Osteocyte (in vitro differentiated cells): ENCODE measurements around the gene LIMS2. TPM values are rescaled to one million over a fixed set of nuclear protein-coding genes. Genes with fewer than 3 reads are reported as not detected.

Experiments used
- DNase-seq: peaks from one replicate; pipeline ENCODE4 v3.0.0; 2021; ENCODE audit warnings: mixed read lengths; ENCODE audit not compliant: unreplicated experiment; ENCODE audit errors: extremely low spot score
- H3K27ac Mint-ChIP-seq: one replicate; pipeline ENCODE4 v1.8.0; 2021; ENCODE audit warnings: mild to moderate bottlenecking, mixed read lengths; ENCODE audit not compliant: unreplicated experiment
- H3K27me3 Mint-ChIP-seq: one replicate; pipeline ENCODE4 v1.8.0; 2021; ENCODE audit warnings: mixed read lengths; ENCODE audit not compliant: unreplicated experiment
- H3K36me3 Mint-ChIP-seq: one replicate; pipeline ENCODE4 v1.8.0; 2021; ENCODE audit warnings: mixed read lengths; ENCODE audit not compliant: unreplicated experiment
- H3K4me1 Mint-ChIP-seq: one replicate; pipeline ENCODE4 v1.8.0; 2021; ENCODE audit warnings: mixed read lengths; ENCODE audit not compliant: unreplicated experiment
- H3K4me3 Mint-ChIP-seq: one replicate; pipeline ENCODE4 v1.8.0; 2021; ENCODE audit warnings: mild to moderate bottlenecking, moderate library complexity, mixed read lengths; ENCODE audit not compliant: unreplicated experiment
- H3K9me3 Mint-ChIP-seq: one replicate; pipeline ENCODE4 v1.8.0; 2021; ENCODE audit warnings: mixed read lengths; ENCODE audit not compliant: unreplicated experiment
- CTCF ChIP-seq: fragments of 200-600 bp; sonication (generic); IDR thresholded peaks from 2 replicates; pipeline ENCODE4 v1.5.0; 2021; ENCODE audit warnings: antibody characterized with exemption, mild to moderate bottlenecking, moderate library complexity
- total RNA-seq: library from RNA; stranded (reverse); gene quantifications from 2 replicates; pipeline ENCODE4 v1.2.1, GENCODE V29; 2021

LIMS2 gene
- total RNA-seq, 1 donor from 2014 or later, result 51.0 TPM

GRCh38 chr2:127719301-127720218, 44.2 kb upstream of the LIMS2 start:
- no peak overlapping the region for H3K27ac Mint-ChIP-seq
- no peaks in the 10 kb centered on the region for H3K9me3 Mint-ChIP-seq
- no peak for TF ChIP-seq CTCF
- H3K27me3 Mint-ChIP-seq, result no peaks in the 10 kb centered on the region
- H3K36me3 Mint-ChIP-seq, result peaks cover 30% of the 10 kb centered on the region
- peak; percentile 73 for DNase-seq
- peaks cover 2% of the 10 kb centered on the region for H3K4me1 Mint-ChIP-seq
- H3K4me3 Mint-ChIP-seq, result no peak overlapping the region

DNA sequence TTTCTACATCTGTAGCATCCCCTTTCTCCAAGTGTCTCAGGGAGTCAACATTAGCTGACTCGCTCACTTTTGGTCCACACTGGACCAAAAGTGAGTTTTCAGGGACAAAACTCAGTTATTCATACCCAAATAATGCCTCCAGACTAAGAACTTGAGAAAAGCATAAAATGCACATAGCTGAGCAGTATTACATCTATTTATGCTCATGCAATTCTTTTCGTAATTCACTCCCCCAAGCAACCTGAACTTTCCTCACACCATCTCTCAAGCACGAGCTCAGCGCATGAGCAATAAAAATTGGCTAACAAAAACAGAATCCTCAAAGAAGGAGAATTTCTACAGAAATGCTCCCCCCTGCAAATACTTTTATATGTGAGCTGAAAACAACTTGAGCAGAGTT, 42.9 kb upstream of the LIMS2 start:
- no peaks in the 10 kb centered on the region for H3K27me3 Mint-ChIP-seq
- H3K27ac Mint-ChIP-seq, result no peak overlapping the region
- no peak for DNase-seq
- no peak overlapping the region for H3K4me3 Mint-ChIP-seq
- no peak for TF ChIP-seq CTCF
- peaks cover 2% of the 10 kb centered on the region for H3K4me1 Mint-ChIP-seq
- H3K36me3 Mint-ChIP-seq, result peaks cover 26% of the 10 kb centered on the region
- no peaks in the 10 kb centered on the region for H3K9me3 Mint-ChIP-seq

DNA sequence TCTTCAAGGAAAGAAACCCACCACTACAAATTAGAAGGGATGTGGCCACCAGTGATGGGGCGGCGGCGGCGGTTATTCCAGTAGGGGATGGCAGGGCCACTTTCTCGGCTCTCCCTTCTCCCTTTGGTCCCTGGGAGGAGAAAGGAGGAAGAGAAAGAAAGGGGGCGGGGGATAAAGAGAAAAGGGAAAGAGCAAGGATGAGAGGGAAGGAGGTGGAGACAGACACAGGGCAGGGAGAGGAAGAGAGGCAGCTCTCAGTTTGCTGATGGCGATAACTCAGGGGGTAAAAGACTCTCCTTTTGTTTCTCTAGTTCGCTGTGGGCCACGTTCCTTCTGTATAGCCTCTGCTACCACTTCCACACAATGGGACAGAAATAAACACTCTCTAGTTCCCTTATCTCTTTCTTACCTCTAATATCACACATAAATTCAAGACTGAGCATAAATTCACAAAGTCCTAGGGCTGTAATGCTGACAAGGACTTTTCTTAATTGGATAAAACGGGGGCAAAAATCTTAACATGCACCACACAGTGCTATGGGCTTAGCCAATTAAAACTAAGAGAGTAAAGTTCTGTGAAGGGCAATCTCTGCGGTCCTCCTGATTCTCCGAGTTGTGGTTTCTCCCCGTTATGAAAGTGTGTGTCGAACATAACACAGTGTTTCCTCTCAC, 40.6 kb upstream of the LIMS2 start:
- TF ChIP-seq CTCF, result no peak
- no peak for DNase-seq
- no peak overlapping the region for H3K27ac Mint-ChIP-seq
- H3K4me3 Mint-ChIP-seq, result no peak overlapping the region
- H3K27me3 Mint-ChIP-seq, result no peaks in the 10 kb centered on the region
- H3K36me3 Mint-ChIP-seq, result peaks cover 19% of the 10 kb centered on the region
- no peaks in the 10 kb centered on the region for H3K9me3 Mint-ChIP-seq
- H3K4me1 Mint-ChIP-seq, result peaks cover 2% of the 10 kb centered on the region

DNA sequence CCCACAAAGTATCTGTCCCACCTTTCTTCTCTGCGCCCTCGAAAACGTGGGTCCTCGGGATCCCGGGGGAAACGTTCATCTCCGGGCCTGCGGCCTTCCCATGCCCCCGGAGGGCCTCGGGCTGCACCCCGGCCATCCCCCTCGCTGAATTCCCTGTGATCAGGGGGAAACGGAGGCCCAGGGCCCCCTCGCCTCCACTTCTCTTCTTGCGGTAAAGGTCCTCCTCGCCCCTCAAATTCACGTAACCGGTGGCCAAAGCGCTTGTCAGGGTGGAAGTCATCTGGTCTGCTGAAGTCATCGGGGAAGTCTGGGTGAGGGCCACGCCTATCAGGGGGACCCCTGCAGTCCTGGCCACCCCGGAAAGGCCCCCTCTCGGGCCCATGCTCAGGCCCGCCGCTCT, 38.2 kb upstream of the LIMS2 start:
- no peaks in the 10 kb centered on the region for H3K27me3 Mint-ChIP-seq
- H3K27ac Mint-ChIP-seq, result no peak overlapping the region
- no peak overlapping the region for H3K4me3 Mint-ChIP-seq
- H3K9me3 Mint-ChIP-seq, result no peaks in the 10 kb centered on the region
- no peak for DNase-seq
- peaks cover 27% of the 10 kb centered on the region for H3K36me3 Mint-ChIP-seq
- TF ChIP-seq CTCF, result no peak
- peaks cover 3% of the 10 kb centered on the region for H3K4me1 Mint-ChIP-seq

GRCh38 chr2:127712999-127713398, 37.7 kb upstream of the LIMS2 start:
- TF ChIP-seq CTCF, result no peak
- no peak for DNase-seq
- peaks cover 7% of the 10 kb centered on the region for H3K4me1 Mint-ChIP-seq
- H3K9me3 Mint-ChIP-seq, result no peaks in the 10 kb centered on the region
- H3K27ac Mint-ChIP-seq, result no peak overlapping the region
- peaks cover 30% of the 10 kb centered on the region for H3K36me3 Mint-ChIP-seq
- H3K27me3 Mint-ChIP-seq, result no peaks in the 10 kb centered on the region
- H3K4me3 Mint-ChIP-seq, result no peak overlapping the region
